ENCODE data around the gene PDSS2. TPM values are rescaled to one million over a fixed set of nuclear protein-coding genes. Genes with fewer than 3 reads are reported as not detected.
"Not testable (repeated sequence)": the region's sequence is repeated elsewhere in the genome, so short reads cannot be mapped to it uniquely, and the experiment has no call there.

PDSS2 gene
- polyA plus RNA-seq, 1 donor from 2014 or later: 4.6 TPM

DNA sequence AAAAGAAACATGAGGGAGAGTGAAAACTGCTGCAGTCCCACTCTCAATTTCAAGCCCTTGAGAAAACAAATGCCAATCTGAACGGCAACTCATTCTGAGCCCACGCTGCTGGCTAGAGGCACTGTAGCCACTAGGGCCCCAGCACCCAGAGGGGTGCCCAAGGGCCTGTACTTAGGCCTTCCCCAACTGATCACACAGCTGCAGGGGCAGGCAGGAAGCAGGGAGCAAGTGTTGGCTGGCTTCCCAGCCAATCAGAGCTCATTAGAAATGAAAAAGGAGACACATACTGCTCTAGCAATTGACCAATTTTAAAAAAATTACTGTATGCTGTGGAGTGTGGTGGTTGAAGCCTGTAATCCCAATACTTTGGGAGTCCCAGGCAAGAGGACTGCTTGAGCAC, 340.4 kb downstream of the PDSS2 start:
- H3K79me2 ChIP-seq (replicated peaks; ENCODE audit: insufficient read depth, low read length): no peaks in the 10 kb centered on the region
- no peak overlapping the region for H3K4me2 ChIP-seq (ENCODE audit: low read length)
- no peak overlapping the region for H2AFZ ChIP-seq (ENCODE audit: low read depth, low read length)

DNA sequence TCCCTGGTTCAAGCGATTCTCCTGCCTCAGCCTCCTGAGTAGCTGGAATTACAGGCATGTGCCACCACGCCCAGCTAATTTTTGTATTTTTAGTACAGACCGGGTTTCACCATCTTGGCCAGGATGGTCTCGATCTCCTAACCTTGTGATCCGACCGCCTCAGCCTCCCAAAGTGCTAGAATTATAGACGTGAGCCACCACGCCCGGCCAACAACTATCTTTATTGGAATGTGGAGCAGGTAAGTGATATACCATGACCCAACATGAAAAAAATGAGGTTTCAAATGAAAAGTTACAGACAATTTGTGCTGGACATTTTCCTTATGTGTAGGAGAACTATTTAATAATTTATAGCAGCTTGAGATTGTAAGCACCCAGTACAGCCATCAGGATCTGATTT, 340.8 kb downstream of the PDSS2 start:
- not testable (repeated sequence) for H3K9me3 ChIP-seq (ENCODE audit: low read length); H3K4me3 ChIP-seq (ENCODE audit: low read length); H3K27me3 ChIP-seq (ENCODE audit: insufficient read depth, low read depth, low read length); H3K9me2 ChIP-seq (ENCODE audit: insufficient read depth, low read length); H2AFZ ChIP-seq (ENCODE audit: low read depth, low read length); H3K79me2 ChIP-seq (replicated peaks; ENCODE audit: insufficient read depth, low read length); H3K27ac ChIP-seq (ENCODE audit: low read length); H3K9ac ChIP-seq (ENCODE audit: low read length); H4K20me1 ChIP-seq (ENCODE audit: insufficient read depth); H3F3A ChIP-seq (ENCODE audit: insufficient read depth, low read length, poor library complexity, severe bottlenecking); H3K4me2 ChIP-seq (ENCODE audit: low read length); H3K36me3 ChIP-seq (ENCODE audit: insufficient read depth, low read length)

More for the DNA sequence above, 340.4 kb downstream of the PDSS2 start:
- TF ChIP-seq RAD21 (conservative IDR thresholded peaks at IDR 0.05) (no peak), TAF1 (IDR thresholded peaks at IDR 0.05; ENCODE audit: low read depth) (no peak), EZH2 (IDR thresholded peaks at IDR 0.05; ENCODE audit: borderline replicate concordance, insufficient read depth, low read length, poor library complexity, severe bottlenecking) (no peak), MXI1 (conservative IDR thresholded peaks at IDR 0.05; ENCODE audit: poor library complexity, severe bottlenecking) (no peak), EP300 (conservative IDR thresholded peaks at IDR 0.05; ENCODE audit: poor library complexity, severe bottlenecking) (no peak), SMC3 (conservative IDR thresholded peaks at IDR 0.05; ENCODE audit: poor library complexity) (no peak), POLR2AphosphoS5 (IDR thresholded peaks at IDR 0.05) (no peak)
- TF ChIP-seq, protein P1, sequence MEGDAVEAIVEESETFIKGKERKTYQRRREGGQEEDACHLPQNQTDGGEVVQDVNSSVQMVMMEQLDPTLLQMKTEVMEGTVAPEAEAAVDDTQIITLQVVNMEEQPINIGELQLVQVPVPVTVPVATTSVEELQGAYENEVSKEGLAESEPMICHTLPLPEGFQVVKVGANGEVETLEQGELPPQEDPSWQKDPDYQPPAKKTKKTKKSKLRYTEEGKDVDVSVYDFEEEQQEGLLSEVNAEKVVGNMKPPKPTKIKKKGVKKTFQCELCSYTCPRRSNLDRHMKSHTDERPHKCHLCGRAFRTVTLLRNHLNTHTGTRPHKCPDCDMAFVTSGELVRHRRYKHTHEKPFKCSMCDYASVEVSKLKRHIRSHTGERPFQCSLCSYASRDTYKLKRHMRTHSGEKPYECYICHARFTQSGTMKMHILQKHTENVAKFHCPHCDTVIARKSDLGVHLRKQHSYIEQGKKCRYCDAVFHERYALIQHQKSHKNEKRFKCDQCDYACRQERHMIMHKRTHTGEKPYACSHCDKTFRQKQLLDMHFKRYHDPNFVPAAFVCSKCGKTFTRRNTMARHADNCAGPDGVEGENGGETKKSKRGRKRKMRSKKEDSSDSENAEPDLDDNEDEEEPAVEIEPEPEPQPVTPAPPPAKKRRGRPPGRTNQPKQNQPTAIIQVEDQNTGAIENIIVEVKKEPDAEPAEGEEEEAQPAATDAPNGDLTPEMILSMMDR (IDR thresholded peaks at IDR 0.05; ENCODE audit: poor library complexity, severe bottlenecking): no peak
- TF ChIP-seq, protein P2, sequence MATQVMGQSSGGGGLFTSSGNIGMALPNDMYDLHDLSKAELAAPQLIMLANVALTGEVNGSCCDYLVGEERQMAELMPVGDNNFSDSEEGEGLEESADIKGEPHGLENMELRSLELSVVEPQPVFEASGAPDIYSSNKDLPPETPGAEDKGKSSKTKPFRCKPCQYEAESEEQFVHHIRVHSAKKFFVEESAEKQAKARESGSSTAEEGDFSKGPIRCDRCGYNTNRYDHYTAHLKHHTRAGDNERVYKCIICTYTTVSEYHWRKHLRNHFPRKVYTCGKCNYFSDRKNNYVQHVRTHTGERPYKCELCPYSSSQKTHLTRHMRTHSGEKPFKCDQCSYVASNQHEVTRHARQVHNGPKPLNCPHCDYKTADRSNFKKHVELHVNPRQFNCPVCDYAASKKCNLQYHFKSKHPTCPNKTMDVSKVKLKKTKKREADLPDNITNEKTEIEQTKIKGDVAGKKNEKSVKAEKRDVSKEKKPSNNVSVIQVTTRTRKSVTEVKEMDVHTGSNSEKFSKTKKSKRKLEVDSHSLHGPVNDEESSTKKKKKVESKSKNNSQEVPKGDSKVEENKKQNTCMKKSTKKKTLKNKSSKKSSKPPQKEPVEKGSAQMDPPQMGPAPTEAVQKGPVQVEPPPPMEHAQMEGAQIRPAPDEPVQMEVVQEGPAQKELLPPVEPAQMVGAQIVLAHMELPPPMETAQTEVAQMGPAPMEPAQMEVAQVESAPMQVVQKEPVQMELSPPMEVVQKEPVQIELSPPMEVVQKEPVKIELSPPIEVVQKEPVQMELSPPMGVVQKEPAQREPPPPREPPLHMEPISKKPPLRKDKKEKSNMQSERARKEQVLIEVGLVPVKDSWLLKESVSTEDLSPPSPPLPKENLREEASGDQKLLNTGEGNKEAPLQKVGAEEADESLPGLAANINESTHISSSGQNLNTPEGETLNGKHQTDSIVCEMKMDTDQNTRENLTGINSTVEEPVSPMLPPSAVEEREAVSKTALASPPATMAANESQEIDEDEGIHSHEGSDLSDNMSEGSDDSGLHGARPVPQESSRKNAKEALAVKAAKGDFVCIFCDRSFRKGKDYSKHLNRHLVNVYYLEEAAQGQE (IDR thresholded peaks at IDR 0.05; ENCODE audit: borderline replicate concordance): no peak
- peaks cover 7% of the 10 kb centered on the region for H3F3A ChIP-seq (ENCODE audit: insufficient read depth, low read length, poor library complexity, severe bottlenecking)
- no peaks in the 10 kb centered on the region for H3K27me3 ChIP-seq (ENCODE audit: insufficient read depth, low read depth, low read length)
- H3K9me2 ChIP-seq (ENCODE audit: insufficient read depth, low read length): no peaks in the 10 kb centered on the region
- H4K20me1 ChIP-seq (ENCODE audit: insufficient read depth): no peaks in the 10 kb centered on the region
- no peaks in the 10 kb centered on the region for H3K9me3 ChIP-seq (ENCODE audit: low read length)
- H3K4me3 ChIP-seq (ENCODE audit: low read length): no peak overlapping the region
- no peak overlapping the region for H3K27ac ChIP-seq (ENCODE audit: low read length)
- no peaks in the 10 kb centered on the region for H3K36me3 ChIP-seq (ENCODE audit: insufficient read depth, low read length)
- no peak overlapping the region for H3K9ac ChIP-seq (ENCODE audit: low read length)

DNA sequence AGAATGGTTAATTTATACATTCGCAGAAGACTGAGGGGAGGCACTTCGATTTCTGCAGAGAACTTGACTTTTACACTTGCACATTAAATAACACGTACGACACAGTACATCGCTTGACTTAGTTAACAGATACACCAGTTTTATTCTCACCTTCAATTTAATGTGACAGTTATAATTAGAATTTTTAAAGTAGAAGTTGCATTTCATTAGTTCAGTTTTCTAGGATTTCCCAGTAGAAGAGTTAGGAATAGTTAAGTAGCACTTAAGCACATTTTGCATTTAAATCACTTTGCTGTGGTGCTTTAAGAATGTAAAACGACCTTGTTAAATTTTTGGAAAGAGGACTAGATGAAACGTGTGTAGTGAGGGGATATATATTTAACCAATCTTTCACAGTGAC, 342.4 kb downstream of the PDSS2 start:
- H4K20me1 ChIP-seq (ENCODE audit: insufficient read depth): no peaks in the 10 kb centered on the region
- H3K9ac ChIP-seq (ENCODE audit: low read length): peak overlapping the region; percentile 77
- H3K4me2 ChIP-seq (ENCODE audit: low read length): peak overlapping the region; percentile 97
- H3K79me2 ChIP-seq (replicated peaks; ENCODE audit: insufficient read depth, low read length): peaks cover 6% of the 10 kb centered on the region
- peaks cover 7% of the 10 kb centered on the region for H3F3A ChIP-seq (ENCODE audit: insufficient read depth, low read length, poor library complexity, severe bottlenecking)
- TF ChIP-seq SMC3 (conservative IDR thresholded peaks at IDR 0.05; ENCODE audit: poor library complexity): no peak
- TF ChIP-seq, protein P2 (IDR thresholded peaks at IDR 0.05; ENCODE audit: borderline replicate concordance): no peak
- H2AFZ ChIP-seq (ENCODE audit: low read depth, low read length): no peak overlapping the region
- no peaks in the 10 kb centered on the region for H3K9me2 ChIP-seq (ENCODE audit: insufficient read depth, low read length)
- no peaks in the 10 kb centered on the region for H3K9me3 ChIP-seq (ENCODE audit: low read length)
- peak overlapping the region; percentile 89 for H3K4me3 ChIP-seq (ENCODE audit: low read length)
- H3K27ac ChIP-seq (ENCODE audit: low read length): peak overlapping the region; percentile 86
- no peaks in the 10 kb centered on the region for H3K36me3 ChIP-seq (ENCODE audit: insufficient read depth, low read length)
- H3K27me3 ChIP-seq (ENCODE audit: insufficient read depth, low read depth, low read length): no peaks in the 10 kb centered on the region
